ENCODE measurements around the gene KRTAP5-2.
"Not testable (repeated sequence)": the region's sequence is repeated elsewhere in the genome, so short reads cannot be mapped to it uniquely, and the experiment has no call there.

Gene KRTAP5-2

DNA sequence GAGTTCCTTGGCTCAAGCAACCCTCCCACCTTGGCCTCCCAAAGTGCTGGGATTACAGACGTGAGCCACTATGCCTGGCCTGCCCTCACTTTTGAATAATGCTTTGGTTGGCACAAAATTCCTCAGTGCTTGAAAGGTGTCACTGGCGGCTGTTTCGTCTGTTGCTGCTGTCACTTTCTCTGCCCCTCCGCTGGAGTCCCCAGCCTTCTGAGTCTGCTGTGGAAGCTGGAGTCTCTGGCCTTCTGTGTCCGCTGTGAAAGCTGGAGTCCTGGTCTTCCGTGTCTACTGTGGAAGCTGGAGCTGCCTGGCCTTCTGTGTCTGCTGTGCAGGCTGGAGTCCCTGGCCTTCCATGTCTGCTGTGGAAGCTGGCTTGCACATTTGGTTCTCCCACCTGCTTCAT is 8.1 kb downstream of the KRTAP5-2 start:
- DNase-seq (ENCODE audit: low read depth), result no peak

DNA sequence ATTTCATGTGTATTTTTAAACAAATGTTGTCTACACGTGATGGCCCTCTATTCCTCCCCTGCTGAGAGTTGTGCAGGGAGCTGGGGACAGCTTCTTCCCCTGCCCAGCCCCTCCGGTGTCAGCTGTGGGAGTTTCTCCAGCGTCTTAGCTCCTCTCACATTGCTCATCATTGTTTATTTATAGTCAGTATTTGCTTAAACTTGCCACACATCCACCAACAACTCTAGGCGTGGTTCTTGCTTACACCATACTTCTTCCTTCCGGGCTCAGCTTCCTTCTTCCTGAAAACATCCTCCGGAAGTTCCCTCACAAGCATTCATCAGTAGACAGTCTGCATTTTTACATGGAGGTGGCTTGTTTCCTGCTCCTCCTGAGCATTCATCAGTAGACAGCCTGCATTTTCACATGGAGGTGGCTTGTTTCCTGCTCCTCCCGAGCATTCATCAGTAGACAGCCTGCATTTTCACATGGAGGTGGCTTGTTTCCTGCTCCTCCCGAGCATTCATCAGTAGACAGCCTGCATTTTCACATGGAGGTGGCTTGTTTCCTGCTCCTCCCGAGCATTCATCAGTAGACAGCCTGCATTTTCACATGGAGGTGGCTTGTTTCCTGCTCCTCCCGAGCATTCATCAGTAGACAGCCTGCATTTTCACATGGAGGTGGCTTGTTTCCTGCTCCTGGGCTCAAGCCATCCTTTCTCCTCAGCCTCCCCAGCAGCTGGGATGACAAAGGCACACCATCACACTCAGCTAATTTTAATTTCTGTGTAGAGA is 8.7 kb downstream of the KRTAP5-2 start:
- not testable (repeated sequence) for DNase-seq (ENCODE audit: low read depth)

DNA sequence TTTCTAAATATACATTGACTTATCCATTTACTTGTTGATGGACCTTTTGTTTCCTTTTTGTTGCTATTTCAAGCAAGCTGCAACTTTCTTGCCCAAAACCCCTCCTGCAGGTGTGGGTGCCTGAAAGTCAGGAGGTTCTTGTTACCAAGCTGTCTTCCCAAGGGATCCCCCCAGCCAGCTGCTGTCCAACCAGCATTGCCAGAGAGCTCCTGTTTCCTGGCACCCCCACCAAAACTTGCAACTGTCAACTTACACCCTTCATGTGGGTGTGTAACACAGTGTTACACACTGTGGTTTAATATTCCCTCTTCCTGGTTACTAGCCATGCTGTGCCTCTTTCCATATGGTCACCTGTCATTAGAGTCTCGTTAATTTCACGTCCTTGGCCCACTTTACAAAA is 11.4 kb downstream of the KRTAP5-2 start:
- DNase-seq (ENCODE audit: low read depth), result no peak

DNA sequence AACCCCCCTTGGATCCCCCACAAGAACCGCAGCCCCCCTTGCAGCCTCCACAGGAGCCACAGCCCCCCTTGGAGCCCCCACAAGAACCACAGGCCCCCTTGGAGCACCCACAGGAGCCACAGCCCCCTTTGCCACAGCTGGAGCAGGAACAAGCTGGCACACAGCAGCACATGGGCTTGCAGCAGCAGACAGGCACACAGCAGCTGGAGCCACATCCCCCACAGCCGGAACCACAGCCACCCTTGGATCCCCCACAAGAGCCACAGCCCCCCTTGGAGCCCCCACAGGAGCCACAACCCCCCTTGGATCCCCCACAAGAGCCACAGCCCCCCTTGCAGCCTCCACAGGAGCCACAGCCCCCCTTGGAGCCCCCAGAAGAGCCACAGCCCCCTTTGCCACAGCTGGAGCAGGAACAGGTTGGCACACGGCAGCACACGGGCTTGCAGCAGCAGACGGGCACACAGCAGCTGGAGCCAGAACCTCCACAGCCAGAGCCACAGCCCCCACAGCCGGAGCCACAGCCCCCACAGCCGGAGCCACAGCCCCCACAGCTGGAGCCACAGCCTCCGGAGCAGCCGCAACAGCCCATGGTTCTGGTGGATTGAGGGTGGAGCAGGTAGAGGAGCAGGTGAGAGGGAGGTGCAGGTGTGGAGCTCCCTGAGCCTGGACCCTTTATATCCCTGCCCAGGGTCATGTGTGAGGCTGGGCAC is 13.3 kb downstream of the KRTAP5-2 start, which contains the start of gene KRTAP5-1:
Gene KRTAP5-1, minus strand, starts transcription at position 623 of the 710 bp plus-strand sequence. Its CDS starts 34 bp downstream, at position 589.
- not testable (repeated sequence) for DNase-seq (ENCODE audit: low read depth)

DNA sequence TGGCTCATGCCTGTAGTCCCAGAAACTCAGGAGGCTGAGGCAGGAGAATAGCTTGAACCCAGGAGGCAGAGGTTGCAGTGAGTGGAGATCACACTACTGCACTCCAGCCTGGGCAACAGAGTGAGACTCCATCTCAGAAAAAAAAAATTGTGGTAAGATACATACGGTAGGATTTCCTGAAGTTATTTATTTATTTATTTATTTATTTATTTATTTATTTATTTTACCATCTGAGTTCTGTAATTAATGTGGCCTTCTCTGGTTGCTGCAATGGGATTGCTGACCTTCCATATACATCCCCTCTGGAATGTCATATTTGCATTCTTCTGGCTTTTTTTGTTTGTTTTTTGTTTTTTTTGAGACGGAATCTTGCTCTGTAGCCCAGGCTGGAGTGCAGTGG is 15.2 kb downstream of the KRTAP5-2 start:
- DNase-seq (ENCODE audit: low read depth), result not testable (repeated sequence)

DNA sequence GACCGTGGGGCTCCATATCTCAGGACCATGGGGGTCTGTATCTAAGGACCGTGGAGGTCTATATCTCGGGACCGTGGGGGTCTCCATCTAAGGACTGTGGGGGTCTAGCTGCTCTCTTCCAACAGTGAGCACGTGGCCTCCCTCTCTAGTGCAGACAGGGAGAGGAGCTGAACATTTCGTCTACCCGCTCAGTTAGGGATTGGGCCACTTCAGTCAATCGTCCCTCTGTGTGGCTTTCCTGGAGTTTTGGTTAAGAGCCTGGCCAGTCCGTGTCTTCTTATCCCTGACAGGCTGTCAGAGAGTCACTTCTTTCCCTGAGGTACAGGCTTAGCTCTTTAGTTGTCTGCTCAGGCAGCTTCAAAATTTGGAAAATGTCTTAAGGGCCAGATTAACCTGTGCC is 16.1 kb downstream of the KRTAP5-2 start:
- no peak for DNase-seq (ENCODE audit: low read depth)

DNA sequence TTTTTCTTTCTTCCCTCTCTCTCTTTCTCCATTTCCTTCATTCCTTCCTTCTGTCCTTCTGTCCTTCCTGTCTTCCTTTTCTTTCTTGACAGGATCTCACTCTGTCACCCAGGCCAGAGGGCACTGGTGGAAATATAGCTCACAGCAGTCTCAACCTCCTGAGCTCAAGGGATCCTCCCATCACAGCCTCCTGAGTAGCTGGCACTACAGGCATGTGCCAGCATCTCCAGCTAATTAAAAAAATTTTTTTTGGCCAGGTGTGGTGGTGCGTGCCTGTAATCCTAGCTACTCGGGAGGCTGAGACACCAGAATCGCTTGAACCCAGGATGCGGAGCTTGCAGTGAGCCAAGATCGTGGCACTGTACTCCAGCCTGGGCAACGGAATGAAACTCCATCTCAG is 21.3 kb downstream of the KRTAP5-2 start:
- no peak for DNase-seq (ENCODE audit: low read depth)

DNA sequence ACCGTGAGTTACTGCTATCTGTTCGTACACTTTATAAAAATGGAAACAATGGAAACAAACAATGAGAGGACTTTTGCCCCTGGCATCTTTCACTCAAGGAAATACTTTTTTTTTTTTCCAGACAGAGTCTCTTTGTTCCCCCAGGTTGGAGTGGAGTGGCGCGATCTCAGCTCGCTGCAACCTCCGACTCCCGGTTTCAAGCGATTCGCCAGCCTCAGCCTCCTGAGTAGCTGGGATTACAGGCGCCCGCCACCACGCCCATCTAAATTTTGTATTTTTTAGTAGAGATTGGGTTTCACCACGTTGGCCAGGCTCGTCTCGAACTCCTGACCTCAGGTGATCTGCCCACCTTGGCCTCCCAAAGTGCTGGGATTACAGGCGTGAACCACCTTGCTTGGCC is 22.3 kb downstream of the KRTAP5-2 start:
- not testable (repeated sequence) for DNase-seq (ENCODE audit: low read depth)

DNA sequence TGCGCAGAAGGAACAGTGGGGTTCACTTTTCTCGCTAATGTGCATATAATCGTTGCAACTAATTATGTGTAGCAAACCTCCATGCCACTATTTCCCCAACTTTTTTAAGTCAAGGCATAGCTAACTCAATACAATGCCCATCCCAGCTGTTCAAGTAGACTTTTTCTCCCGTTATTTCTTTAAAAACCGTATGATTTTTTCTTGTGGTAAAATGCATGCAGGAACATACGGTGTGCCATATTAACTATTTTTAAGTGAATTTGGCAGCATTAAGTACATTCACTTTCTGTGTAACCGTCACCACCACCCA is 23.2 kb downstream of the KRTAP5-2 start:
- no peak for DNase-seq (ENCODE audit: low read depth)

DNA sequence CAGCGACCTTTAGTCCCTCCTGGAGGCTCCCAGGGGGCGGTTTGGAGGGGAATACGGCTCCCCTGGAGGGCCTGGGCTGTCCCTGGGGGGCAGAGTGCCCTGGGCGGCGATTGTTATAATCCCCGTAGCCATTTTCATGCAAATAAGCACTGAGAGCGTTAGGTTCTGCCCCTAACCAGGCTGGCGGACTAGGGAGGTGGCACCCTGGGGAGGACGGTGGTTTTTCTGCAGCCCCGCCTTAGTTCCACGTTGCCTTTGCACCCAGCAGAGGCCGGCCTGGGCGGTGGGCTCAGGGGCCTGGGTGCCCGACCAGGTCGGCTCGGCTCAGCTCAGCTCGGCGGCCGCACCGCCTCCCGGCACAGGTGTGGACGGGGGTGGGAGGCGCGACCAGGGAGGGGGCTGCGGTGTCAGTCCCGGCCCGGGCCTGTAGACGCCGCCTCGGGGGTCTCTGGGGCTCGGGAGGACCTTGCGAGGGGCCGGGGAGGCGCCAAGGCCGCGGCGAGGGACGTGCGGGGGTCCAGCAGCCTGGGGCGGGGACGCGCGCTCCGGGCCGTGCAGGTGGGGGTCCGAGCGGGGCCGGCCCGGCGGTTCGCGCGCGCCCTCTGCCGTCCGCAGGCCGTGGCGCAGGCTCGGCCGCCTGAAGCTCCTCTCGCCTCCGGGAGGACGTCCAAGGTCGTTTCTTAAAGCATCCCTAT is 23.7 kb downstream of the KRTAP5-2 start:
- peak; percentile 35 for DNase-seq (ENCODE audit: low read depth)

DNA sequence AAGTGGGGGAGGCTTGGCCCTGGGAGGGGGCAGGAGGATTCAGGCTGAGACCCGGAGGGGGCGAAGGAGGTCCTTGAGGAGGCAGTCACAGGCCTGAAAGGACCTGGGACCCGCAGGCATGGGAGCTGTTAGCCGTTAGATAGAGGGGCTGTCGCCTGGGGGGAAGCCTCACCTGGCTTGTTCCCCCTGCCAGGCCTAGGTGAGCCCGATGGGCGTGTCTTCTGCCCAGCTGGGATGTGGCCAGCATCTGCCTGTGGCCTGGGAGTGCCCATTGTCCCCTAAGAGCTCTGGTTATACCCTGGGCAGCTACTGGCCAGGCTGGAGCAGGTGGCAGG is 24.2 kb downstream of the KRTAP5-2 start:
- no peak for DNase-seq (ENCODE audit: low read depth)

DNA sequence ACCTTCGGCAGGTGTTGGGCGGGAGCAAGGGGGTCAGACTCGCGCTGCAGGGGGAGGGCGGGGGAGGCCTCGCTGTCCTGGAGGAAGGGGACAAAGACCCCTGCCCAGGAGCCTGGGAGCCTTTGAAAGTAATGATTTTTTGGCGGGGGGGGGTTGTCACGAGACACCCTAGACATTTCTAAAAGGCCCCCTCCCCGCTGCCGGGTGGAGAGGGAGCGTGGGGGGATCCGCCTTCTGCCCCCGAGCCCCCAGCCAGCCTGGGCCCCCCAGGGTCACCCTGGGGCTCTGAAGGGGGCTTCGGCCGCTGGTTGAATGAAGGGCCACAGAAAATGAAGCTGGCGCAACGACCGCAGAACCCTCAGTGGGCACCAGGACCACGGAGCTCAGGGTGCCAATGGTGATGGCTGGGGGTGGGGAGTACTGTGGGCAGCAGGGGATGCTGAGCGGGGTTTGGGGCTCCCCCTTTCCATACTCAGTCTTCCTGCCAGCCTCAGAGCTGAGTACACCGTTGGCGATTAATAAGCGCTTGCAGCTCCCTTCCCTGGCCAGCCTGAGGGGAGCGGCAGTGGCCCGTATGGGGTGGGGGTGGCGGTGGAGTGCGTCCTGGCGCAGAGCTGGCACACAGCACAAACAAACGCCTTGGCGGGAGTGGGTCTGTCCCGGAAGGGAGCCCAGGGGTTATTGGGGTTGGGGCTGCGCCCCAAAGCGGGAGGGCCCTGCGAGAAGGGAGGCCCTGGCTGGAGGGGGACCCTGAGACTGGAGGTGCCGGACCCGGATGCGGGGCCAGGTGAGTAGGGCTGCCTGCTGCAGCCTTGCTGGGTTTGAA is 24.8 kb downstream of the KRTAP5-2 start:
- no peak for DNase-seq (ENCODE audit: low read depth)

DNA sequence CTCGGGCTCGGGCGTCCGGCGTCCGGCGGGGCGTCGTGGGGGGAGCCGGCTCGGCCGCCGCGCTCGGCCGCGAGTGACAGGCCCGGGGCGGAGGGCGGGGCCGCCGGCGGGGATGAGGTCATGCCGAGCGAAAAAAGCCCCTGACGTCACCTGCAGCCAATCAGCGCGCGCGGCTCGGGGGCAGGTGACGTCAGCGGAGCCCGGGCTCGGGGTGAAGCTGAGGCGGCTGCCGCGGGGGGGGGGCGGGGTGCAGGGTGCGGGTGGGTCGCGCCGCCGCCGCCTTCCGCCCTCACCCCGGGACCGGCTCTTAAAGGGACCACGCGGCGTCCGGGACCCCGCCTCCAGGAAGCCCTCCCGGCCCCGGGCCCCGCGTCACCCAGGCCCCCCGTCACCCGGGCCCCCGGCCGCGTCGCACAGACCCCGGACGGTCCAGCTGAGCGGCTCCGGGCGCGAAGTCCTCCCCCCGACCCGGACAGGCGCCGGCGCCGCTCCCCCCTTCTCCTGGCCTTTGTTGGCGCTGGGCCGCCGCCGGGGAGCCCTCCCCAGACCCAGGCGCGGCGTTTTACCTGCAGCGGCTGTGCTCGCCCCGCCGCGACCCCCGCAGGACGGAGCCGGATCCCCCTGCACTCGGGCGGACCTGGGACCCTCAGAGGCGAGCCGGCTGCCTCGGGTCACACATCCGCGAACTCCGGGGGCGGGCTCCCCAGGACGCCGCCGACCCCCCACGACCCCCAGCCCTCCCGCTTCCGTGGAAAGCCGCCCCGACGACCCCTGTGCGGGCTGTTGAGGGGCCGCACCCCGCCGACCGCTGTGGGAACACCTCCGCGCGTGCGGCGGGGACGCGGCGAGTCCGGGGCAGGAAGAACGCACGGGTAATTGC is 25.7 kb downstream of the KRTAP5-2 start, which contains the start of gene DUSP8:
Gene DUSP8, minus strand, starts transcription at position 75 of the 880 bp plus-strand sequence. CDS start 6,445 bp downstream, outside the sequence.
- DNase-seq (ENCODE audit: low read depth), result peak; percentile 80

DNA sequence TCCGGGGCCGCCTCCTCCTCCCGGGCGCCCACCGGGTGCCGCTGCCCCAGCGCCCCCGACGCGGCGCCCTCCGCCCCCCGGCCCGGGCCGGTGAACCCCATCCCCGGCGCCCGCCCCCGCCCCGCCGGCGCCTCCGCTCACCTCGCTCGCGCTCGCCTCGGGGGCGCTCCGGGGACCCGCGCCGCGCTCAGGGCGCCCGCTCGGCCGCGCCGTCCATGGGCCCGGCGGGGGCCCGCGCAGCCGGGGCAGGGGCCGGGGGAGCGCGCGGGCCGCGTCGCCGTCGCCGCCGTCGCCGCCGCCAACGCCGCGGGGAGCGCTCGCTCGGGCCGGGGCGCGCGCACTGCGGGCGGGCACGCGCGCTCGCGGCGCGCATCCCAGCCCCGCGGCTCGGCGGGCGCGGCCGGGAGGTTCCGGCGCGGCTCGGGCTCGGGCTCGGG is 26.3 kb downstream of the KRTAP5-2 start:
- no peak for DNase-seq (ENCODE audit: low read depth)

DNA sequence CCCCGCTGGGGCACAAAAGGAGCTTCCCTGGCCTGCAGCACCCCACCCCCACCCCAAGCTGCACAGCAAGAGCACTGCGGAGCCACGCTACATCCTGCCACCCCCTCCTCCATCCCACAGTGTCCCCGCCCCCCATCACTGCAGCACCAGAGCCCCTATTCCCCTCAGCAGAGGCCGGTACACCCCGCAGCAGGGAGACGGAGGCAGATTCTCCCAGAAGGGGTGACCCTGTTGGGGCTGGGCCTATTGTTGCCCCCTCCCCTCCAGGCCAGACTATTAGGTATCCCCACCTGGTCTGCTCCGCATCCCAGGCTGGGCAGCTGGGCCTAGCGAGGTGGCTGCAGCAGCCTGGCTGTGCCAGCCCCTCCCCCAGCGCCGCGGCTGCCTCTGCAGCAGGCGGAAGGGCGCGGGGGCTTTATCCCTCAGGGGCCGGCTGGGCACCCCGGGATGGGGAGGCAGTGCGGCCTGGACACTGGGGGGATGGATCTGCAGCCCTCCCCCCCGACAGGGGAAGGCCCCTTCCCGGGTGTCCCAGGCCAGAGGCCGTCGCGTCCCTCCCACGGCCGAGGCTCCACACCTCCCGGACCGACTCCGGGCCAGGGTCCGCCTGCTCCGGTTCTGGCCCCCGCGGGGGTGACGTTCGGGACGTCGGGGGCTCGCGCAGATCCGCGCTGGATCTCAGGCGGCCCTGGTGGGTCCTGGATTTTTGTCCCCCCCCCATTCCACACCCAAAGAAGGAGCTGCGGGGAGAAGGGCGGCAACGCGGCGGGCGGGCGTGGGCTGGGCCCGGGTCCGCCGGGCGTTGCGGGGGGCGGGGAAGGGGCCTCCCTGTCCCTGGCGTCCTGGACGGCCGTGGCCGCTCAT is 27.0 kb downstream of the KRTAP5-2 start:
- no peak for DNase-seq (ENCODE audit: low read depth)

DNA sequence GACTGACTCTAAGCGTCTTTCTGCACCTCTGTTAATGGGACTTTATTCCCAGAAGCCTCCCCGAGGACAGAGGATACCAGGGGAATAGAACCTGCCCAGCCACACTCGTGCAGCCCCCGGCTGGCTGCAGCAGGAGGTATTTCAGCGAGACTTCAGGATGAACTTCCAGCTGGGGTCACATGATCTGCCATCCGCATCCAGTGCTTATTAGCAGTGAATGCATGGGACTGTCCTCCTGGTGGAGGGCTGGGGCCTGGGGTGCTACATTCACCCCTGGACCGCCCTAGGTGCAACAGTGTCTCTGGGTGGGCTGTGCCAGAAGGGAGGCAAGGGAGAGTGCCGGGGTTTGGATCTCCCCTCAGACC is 27.6 kb downstream of the KRTAP5-2 start:
- DNase-seq (ENCODE audit: low read depth), result no peak

DNA sequence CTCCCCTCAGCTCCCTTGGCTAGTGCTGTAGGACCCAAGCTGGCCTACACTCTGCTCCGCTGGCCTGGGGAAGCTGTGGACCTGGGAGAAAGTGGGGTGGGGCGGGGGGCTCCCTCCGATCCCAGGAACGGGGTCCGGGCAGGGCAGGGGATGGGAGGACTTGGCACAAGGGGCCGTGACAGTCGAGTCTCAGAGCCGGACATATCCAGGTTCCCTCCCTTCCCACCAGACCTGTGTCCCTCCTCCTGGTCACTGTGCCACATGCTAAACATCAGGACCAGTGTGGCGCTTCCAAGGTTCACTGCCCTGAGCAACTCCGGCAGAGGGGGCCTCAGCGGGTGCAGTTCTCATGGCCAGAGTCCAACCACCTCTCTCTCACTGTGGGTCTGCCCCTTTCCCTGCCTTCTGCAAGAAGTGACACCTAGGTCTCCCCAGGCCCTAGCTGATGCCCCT is 28.1 kb downstream of the KRTAP5-2 start:
- no peak for DNase-seq (ENCODE audit: low read depth)

DNA sequence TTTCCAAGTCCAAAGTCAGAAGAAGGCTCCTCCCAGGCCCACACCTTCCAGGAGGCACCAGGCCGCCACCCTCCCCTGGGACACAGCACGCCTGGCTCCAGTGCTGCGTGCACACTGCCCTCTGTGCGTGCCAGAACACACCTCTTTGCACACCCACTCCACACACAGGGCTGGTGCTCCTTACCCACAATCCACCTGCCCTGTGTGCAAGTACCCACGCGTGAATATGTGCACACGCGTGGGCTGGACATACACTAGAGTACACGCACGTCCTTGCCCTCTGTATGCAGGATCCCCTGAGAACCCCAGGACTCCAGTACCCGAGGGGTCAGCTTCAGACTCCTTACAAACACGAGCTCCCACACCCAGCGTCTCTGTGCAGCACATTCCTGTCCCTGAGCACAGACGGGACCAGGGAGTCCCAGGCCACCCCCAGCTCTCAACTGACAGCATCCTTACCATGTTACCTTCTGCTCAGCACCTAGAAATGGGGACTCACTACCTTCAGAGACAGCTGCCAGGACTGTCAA is 28.8 kb downstream of the KRTAP5-2 start:
- DNase-seq (ENCODE audit: low read depth), result no peak

DNA sequence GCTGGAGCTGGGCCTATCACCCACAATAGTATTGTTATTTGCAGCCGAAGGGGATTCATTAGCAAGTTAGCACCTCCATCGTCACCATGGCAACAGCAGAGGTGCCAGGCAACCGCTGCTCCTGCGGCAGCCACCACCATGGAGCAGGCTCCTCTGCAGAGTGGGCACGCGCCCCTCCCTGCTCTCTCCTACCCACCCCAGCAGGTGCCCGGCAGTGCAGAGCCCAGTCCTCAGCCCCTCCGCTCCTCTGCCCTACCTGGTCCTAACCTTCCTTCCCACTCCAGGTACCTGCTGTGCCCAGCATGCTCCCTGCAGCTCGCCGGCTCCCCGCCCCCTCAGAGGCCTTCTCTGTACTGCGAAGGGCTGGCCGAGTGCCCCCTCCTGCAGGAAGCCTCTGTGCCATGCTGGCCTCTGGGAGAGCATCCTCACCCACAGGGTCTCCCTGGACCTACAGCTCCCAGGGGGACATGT is 29.6 kb downstream of the KRTAP5-2 start:
- no peak for DNase-seq (ENCODE audit: low read depth)

DNA sequence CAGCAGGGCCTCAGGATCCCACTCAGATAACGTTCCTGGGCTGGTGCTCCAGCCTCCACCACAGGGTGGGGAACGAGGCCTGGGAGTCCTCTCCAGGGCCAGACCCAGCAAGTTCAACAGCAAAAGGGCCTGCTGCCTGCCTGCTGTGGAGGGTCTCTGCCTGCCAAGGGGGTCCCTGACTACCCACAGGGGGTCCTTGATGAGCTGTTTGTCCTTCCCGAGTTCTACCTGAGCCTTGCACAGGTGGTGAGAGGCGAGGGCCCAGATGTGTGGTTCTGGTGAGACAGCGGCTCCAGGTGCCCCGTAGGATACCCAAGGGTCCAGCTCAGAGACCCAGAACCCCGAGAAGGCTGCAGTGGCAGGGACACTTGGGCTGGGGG is 30.4 kb downstream of the KRTAP5-2 start:
- no peak for DNase-seq (ENCODE audit: low read depth)

All from stimulated activated CD8-positive, alpha-beta memory T cell treated with anti-CD3 and anti-CD28 coated beads, Interleukin-7, amount 100 ng/mL, for 24 hours (primary cell).